Mucosa of descending colon (tissue), 3 donors: Measurements from ENCODE around the gene COL9A1. TPM values are rescaled to one million over a fixed set of nuclear protein-coding genes. Genes with fewer than 3 reads are reported as not detected.
"Not testable (repeated sequence)": the region's sequence is repeated elsewhere in the genome, so short reads cannot be mapped to it uniquely, and the experiment has no call there.

Experiments used
- ATAC-seq: fragments of 200-7000 bp; cut with Tn5 transposase; one replicate; pipeline ENCODE4 v1.9.1; 2020; ENCODE audit warnings: mild to moderate bottlenecking, moderate library complexity
- DNase-seq, 3 donors: peaks; one replicate each; pipeline ENCODE4 v3.0.0-alpha.2; 2020
- H3K36me3 ChIP-seq: fragments of 200-600 bp; one replicate; pipeline ENCODE4 v1.8.0; 2021; ENCODE audit warnings: low read depth, mild to moderate bottlenecking
- H3K4me1 ChIP-seq: fragments of 200-600 bp; one replicate; pipeline ENCODE4 v1.8.0; 2021; ENCODE audit warnings: low read depth, mild to moderate bottlenecking
- H3K4me3 ChIP-seq: fragments of 200-600 bp; one replicate; pipeline ENCODE4 v1.8.0; 2021; ENCODE audit warnings: mild to moderate bottlenecking
- H3K9me3 ChIP-seq: fragments of 200-600 bp; one replicate; pipeline ENCODE4 v1.8.0; 2021; ENCODE audit warnings: mild to moderate bottlenecking
- intact Hi-C, 2 donors: fragments of 100-400 bp; cut with DNase I in 1 of 2; cut with micrococcal nuclease in 1 of 2; formaldehyde crosslinking; loops; one replicate each; pipeline versions ENCODE4 v1.11.0 to v1.11.1; 2022; cut with DNase I, micrococcal nuclease
- total RNA-seq, 3 donors: library from RNA; stranded (reverse); fragmentation: NEBNext Ultra II Directional in 2 of 3; extraction: Animal tissue kit (Norgen Biotek cat#: 25700) in 2 of 3; gene quantifications; one replicate each; pipeline versions ENCODE4 v1.2.1 to v1.2.4, GENCODE V29; 2021 to 2023
- TF ChIP-seq, protein P1 (sequence below): fragments of 200-600 bp; IDR thresholded peaks from one replicate; pipeline ENCODE4 v1.8.0; 2022; ENCODE audit warnings: antibody characterized with exemption, mild to moderate bottlenecking
- donor health status: DM: no; HTN: no; CAD: no; lungs with moderate emphysema.
- donor health status: DM: no; HTN: no; CAD: no.
- donor health status: DM: no; HTN: yes; CAD: no.

The COL9A1 gene
- total RNA-seq, 3 donors from 2014 or later, result 0.32 to 1.8 (median 0.96) TPM

DNA sequence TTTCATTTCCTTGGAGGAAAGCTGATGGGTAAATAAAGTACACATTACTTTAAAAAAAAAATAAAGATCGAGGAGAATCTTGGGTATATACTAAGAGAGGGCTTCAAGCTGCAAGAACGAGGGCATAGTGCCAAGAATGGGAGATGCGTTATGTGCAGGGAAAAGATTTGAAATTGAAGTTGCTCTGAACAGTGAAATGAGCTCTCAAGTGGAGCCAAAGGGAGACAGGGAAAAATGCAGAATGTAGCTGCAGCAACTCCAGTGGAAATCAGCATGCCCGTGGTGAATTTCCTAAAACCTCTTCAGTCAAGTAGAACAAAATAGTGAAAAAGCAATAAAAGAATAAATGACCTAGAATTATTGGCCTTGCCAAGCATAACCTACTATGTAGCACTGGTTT is 11.4 kb upstream of the COL9A1 start:
- no peaks in the 10 kb centered on the region for H3K4me1 ChIP-seq
- ATAC-seq (no peak), DNase-seq (peak in 1 of 3 donors; percentile 11)
- no peaks in the 10 kb centered on the region for H3K36me3 ChIP-seq
- H3K4me3 ChIP-seq, result no peak overlapping the region
- H3K9me3 ChIP-seq, result no peaks in the 10 kb centered on the region
- TF ChIP-seq, protein P1, sequence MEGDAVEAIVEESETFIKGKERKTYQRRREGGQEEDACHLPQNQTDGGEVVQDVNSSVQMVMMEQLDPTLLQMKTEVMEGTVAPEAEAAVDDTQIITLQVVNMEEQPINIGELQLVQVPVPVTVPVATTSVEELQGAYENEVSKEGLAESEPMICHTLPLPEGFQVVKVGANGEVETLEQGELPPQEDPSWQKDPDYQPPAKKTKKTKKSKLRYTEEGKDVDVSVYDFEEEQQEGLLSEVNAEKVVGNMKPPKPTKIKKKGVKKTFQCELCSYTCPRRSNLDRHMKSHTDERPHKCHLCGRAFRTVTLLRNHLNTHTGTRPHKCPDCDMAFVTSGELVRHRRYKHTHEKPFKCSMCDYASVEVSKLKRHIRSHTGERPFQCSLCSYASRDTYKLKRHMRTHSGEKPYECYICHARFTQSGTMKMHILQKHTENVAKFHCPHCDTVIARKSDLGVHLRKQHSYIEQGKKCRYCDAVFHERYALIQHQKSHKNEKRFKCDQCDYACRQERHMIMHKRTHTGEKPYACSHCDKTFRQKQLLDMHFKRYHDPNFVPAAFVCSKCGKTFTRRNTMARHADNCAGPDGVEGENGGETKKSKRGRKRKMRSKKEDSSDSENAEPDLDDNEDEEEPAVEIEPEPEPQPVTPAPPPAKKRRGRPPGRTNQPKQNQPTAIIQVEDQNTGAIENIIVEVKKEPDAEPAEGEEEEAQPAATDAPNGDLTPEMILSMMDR, result no peak
- intact Hi-C loops, result loop anchor here in 1 of 2 donors (5.0 kb wide), 1 partner anchor 53 kb away; no protein-coding TSS in a partner anchor

DNA sequence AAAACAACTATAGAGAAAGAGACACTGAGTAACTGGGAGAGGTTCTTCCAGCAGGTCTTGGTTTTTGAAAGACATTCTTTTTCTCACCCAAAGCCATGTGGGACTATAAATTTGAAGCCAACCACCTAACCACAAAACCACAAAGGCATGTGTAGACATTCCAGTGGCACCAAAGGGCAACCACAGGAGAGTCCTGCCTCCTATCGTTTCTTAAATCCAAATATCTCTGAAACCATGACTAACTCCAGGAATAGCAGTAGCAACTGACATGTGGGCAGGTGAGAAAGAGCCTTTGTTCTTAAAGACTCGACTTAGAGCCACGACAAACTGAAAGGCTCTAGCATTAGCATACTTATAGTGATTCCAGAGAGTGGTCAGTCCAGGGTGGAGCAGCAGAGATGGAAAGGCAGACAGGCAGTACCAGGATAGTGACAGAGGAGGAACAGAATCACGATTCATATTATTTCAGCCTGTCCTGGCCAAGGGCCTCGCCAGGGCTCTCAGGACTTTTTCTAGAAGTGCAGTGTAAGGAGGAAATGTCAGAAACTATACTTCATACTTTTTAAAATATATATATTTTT is 9.4 kb upstream of the COL9A1 start:
- ATAC-seq, result no peak

DNA sequence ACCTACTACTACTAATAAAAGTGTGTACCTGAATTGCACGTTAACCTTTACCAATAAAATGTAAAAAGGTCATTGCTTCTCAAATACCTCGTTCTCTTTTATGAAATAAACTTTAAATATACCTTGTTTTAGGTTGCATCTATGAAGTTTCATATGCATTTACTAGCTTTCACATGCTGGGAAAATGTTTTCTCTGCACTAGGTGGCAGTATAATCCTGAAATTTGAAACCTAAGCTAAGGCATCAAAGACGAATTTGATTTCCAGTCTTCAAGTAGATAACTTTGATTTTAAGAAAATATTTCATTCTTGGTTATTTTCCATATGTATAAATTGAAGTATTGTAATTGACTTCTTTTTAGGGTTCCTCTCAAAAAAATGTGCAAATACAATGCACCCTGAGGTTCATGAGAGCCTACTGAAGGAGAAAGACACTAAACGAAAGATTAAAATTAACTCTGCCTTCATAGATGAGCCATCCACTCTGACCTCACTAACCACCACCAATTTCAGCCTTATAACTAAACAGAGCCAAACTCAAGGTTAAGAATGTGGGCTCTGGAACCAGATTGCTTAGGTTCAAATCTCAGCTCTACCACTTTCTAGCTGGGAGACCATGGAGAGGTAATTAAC is 7.3 kb upstream of the COL9A1 start:
- ATAC-seq, result peak; percentile 51
- peak in 1 of 3 donors; percentile 59 for DNase-seq
- no peak overlapping the region for H3K4me3 ChIP-seq
- TF ChIP-seq, protein P1, result peak; percentile 27
- H3K36me3 ChIP-seq, result no peaks in the 10 kb centered on the region
- no peaks in the 10 kb centered on the region for H3K4me1 ChIP-seq
- no peaks in the 10 kb centered on the region for H3K9me3 ChIP-seq
- intact Hi-C loops, result loop anchor here in 1 of 2 donors (5.0 kb wide), 1 partner anchor 57 kb away; no protein-coding TSS in a partner anchor

More for the DNA sequence above, 9.4 kb upstream of the COL9A1 start:
- intact Hi-C loops, result loop anchor here in 1 of 2 donors (5.0 kb wide), 1 partner anchor 55 kb away; no protein-coding TSS in a partner anchor
- Histone ChIP-seq H3K4me1 (no peaks in the 10 kb centered on the region), H3K9me3 (no peaks in the 10 kb centered on the region), H3K4me3 (no peak overlapping the region), H3K36me3 (no peaks in the 10 kb centered on the region)
- TF ChIP-seq, protein P1, result no peak
- no peak for DNase-seq

DNA sequence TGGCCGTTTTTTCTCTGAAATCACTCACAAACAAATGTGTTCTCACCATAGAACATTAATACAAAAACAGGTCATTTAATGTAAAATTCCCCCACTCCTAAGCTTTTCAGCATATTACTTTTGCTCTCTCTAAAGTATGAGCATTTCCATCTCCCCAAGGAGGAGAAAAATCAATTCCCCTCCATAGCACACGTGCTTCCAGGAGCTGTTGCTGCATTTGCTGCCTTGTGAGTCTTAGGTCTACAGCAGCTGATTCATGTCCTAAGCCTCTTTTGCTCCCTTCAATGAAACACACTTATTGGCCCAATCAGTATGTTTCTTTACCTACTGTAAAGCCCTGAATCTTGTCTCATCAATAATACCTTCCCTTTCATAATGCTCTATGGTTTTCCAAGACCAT is 6.4 kb upstream of the COL9A1 start:
- Histone ChIP-seq H3K36me3 (no peaks in the 10 kb centered on the region), H3K9me3 (no peaks in the 10 kb centered on the region), H3K4me1 (no peaks in the 10 kb centered on the region), H3K4me3 (no peak overlapping the region)
- TF ChIP-seq, protein P1, result no peak
- ATAC-seq (no peak), DNase-seq (no peak)
- intact Hi-C loops, result no loop called here

DNA sequence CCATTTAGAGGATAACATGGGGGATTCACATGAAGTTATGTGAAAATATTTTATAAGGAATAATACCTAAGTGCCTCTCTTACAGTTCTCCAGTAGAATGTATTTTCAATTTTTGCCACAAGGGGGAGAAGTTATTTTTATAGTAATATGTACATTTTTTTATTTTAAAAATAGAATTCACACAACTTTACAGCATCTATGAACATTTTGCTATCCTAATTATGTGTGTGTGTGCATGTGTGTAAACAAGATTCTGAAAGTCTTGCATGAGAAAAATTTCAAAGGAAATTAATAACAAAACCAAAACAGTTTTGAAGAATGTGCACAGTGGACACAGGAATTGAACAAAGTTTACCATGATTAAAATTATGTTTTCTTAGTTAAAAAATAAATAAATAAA is 5.3 kb upstream of the COL9A1 start:
- intact Hi-C loops, DNase-seq, ATAC-seq, H3K4me3 ChIP-seq, H3K36me3 ChIP-seq, H3K4me1 ChIP-seq, H3K9me3 ChIP-seq: not testable (repeated sequence)

DNA sequence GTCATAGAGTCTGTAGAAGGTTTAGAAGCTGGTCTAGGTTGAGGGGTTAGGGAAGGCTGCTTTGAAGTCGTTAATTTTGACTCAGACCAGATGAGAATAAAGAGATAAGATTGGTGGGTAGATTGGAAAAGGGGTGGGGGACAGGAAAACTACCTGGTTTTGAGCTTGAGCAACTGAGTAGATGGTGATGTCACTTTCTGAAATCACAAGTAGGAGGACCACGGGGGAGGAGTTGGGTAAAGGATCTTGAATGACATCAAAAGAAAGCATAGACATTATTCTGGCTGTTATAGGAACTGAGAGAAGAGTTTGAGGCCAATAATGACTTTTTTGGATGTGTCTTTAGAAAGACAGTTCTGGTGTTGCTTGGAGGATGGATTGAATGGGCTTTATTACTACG is 4.1 kb upstream of the COL9A1 start:
- ATAC-seq (no peak), DNase-seq (no peak)
- TF ChIP-seq, protein P1, result no peak
- H3K4me3 ChIP-seq, result no peak overlapping the region
- intact Hi-C loops, result no loop called here
- no peaks in the 10 kb centered on the region for H3K9me3 ChIP-seq
- no peaks in the 10 kb centered on the region for H3K36me3 ChIP-seq
- H3K4me1 ChIP-seq, result no peaks in the 10 kb centered on the region
